DLD1 (cell line): ENCODE results near the gene PRR30.

Source experiments
- in situ Hi-C: cut with HindIII; loops from 2 replicates; pipeline ENCODE4 v1.10.0; 2017; ENCODE audit warnings: low sequenced_read_pairs

Gene PRR30

DNA sequence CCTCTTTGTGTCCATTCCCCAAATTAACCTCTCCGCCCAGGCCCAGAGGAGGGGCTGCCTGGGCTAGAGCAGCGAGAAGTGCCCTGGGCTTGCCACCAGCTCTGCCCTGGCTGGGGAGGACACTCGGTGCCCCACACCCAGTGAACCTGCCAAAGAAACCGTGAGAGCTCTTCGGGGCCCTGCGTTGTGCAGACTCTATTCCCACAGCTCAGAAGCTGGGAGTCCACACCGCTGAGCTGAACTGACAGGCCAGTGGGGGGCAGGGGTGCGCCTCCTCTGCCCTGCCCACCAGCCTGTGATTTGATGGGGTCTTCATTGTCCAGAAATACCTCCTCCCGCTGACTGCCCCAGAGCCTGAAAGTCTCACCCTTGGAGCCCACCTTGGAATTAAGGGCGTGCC, 39.2 kb downstream of the PRR30 start:
- in situ Hi-C loops: no loop called here

DNA sequence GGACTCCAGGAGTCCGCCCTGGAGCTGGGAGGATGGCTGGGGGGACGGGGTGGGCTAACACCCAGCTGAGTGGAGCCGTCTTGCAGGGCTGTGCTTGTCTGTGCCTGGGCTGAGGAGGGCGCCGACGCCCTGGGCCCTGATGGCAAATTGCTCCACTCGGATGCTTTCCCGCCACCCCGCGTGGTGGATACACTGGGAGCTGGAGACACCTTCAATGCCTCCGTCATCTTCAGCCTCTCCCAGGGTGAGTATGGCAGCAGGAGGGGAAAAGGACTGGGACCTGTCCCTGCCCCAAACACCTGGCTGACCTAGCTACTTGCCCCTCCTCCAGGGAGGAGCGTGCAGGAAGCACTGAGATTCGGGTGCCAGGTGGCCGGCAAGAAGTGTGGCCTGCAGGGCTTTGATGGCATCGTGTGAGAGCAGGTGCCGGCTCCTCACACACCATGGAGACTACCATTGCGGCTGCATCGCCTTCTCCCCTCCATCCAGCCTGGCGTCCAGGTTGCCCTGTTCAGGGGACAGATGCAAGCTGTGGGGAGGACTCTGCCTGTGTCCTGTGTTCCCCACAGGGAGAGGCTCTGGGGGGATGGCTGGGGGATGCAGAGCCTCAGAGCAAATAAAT, 39.8 kb downstream of the PRR30 start:
- in situ Hi-C loops: no loop called here

DNA sequence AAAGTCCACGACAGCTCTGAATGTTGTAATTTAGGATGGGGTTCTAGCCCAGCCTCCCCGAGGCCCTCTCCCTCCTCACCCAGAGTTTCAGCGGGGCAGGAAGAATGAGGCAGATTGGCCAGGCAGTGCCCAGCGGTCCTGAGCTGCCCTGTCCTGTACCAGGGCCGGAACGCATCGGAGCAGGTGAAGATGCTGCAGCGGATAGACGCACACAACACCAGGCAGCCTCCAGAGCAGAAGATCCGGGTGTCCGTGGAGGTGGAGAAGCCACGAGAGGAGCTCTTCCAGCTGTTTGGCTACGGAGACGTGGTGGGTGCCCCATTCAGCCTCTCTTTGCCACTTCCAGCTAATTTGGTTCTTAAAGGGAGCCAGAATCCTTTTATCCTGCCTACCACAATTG, 41.9 kb downstream of the PRR30 start:
- in situ Hi-C loops: no loop called here

DNA sequence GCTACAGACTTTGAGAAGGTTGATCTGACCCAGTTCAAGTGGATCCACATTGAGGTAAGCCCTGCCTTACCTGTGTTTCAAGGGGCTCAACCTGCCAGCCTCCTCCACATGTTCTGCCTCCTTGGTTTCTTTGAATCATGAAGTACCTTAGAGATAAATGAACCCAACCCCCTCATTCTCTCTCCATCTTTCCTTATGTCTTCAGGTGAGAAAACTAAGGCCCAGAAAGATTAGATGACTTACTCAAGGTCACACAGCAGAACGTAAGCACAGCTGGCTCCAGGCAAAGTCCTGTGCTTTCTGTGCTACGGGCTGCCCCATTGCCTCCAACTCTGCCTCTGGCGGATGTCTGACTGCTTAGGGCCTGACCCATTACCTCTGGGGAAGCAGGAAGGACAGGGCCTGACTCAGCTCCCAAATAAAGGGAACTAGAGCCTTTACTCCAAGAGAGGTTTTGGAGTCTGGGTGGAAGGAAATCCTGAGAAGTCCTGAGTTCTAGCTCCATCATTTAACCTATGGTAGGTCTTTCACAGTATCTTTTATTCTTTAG, 42.4 kb downstream of the PRR30 start:
- in situ Hi-C loops: no loop called here

DNA sequence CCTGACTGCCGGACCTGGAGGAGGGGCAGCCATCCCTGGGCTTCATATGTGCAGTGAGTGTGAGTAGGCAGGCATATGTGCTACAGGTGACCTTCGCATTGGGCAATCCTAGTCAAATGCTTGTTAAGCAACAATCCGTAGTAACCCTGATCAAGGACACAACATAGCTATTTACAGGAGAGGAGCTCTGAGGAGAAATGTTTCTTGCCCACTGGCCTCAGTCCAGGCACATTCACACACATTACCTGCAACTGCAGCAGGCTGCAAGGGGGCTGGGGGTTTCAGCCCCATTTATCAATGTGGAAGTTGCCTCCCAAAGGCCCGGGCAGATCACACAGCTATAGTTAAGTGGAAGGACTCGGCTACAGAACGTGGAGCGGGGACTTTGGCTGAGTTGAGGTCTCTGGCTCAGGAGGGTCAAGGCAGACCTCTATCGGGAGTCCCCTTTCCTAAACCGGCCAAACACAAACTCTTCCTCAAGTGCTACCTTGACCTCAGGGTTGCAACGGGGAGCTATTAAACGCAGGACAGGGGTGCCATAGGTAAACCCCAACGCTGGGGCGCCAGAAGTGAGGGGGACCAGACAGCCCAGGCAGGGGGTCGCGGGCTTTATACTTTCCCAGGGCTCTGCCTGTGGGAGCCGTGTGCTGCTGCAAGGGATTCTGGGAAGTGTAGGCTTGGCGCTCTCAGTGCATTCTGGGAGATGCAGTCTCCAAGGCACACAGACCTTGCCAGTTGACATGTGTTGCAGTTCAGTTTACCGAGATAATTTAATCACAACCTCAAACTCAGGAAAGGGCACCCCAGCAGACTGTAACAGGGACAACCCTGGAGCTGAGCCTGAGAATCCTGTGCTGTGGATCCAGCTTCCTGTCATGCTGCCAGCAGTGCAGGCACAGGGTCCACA, 43.2 kb downstream of the PRR30 start:
- in situ Hi-C loops: no loop called here

DNA sequence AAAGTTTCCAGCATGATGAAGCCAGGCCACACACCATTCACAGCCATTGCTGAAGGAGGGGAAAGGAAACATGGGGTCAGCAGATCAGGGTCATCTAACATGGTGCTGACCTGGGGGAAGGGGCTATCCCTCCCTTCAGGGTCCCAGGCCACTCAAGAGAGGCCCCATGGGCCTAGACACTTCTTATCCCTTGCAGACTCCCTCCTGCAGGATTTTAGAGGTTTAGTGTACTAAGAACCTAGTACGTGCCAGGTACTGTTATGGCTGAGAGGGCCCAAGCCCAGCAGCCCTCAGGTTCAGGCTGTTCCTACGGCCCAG, 43.8 kb downstream of the PRR30 start:
- in situ Hi-C loops: no loop called here

DNA sequence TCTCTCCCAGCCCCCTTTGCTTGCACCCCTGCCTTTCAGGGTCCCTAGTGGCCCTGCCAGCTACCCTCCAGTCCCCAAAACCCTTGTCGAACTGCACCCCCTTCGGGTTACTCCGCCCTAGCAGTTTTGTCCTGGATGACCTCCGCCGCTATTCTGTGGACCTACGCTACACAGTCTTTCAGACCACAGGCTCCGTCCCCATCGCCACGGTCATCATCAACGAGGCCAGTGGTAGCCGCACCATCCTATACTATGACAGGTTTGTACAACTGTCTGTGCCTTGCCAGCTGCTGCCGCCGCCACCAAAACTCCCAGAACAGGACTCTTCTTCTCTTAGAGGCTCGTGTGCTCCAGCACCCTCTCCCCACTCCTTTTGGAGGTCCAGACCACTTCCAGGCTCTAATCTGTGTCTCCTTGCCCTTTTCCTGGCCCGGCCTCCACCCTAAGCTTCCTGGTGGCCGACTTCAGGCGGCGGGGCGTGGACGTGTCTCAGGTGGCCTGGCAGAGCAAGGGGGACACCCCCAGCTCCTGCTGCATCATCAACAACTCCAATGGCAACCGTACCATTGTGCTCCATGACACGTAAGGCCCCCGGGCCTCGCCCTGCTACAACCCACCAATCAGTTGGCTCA, 44.7 kb downstream of the PRR30 start:
- in situ Hi-C loops: no loop called here

DNA sequence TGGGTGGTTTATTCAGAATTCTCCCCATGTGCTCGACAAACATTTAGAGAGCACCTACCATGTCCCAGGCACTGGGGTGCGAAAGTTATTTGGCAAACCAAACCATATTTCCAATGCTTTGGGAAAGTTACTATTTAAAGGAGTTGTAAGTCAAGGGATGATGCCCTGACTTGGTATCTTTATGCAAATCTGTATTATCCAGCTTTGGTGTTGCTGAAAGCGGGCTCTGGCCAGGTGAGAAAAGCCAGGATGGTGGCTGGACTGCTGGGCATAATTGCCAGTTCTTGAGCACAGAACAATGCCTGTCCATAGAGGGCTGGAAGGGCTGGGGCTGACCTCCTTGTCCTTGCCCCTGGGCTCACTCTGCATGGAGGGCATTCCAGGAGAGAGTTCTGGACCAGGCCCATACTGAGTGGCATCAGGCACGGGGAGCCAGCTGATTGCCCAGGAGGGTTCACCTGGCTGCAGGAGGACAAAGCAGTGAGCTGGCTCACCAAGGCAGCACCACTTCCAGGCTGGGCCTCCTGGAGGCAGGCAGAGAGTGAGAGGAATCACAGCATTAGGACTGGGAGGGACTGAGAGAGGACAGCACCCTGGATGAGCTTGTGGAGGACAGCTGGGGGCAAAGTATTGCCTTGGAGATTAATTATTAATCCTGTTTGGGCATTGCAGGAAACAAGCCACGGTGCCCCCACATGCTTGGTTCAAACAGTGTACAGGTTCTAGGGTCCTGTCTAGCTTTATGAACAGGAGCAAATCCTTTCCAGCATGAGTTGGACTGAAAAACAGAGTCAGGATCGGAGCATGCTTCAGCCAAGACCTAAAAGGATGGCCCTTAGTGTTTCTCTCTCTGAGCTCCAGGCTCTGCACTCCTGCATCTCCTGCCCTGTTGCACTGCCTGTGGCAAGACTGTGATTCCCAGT, 45.5 kb downstream of the PRR30 start:
- in situ Hi-C loops: no loop called here

DNA sequence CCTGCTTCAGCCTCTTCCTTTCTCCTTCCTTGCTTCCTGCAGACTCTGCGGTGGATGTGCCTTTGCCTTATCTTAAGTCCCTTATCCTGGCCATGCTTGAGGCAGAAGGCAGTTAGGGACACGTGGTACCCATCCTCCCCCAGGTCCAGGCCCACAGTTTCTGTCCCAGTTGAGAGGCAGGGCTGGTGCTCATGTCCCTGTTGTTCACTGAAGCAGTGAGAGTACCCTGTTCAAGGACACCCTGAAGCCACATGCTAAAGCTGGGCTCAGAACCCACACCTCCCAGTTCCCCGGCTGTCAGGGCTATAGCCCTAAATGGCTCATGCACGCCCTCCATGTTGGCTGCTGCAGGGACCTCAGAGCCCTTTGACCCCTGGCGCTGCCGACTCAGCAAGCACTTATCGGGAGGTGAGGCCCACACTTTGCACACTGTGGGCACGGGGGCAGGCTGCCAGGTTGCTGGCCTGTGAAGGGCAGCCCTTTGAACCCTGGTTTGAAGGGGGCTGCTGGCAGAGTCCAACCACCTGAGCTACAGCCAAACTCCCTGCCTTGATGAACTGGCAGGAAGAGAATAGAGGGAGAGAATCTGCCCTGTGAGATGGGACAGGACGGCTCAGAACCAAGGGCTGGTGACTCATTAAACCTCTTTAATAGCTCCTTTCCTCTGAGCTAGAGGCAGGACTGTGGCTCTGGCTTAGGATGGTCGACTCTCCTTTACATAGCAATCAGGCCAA, 46.3 kb downstream of the PRR30 start:
- in situ Hi-C loops: no loop called here

DNA sequence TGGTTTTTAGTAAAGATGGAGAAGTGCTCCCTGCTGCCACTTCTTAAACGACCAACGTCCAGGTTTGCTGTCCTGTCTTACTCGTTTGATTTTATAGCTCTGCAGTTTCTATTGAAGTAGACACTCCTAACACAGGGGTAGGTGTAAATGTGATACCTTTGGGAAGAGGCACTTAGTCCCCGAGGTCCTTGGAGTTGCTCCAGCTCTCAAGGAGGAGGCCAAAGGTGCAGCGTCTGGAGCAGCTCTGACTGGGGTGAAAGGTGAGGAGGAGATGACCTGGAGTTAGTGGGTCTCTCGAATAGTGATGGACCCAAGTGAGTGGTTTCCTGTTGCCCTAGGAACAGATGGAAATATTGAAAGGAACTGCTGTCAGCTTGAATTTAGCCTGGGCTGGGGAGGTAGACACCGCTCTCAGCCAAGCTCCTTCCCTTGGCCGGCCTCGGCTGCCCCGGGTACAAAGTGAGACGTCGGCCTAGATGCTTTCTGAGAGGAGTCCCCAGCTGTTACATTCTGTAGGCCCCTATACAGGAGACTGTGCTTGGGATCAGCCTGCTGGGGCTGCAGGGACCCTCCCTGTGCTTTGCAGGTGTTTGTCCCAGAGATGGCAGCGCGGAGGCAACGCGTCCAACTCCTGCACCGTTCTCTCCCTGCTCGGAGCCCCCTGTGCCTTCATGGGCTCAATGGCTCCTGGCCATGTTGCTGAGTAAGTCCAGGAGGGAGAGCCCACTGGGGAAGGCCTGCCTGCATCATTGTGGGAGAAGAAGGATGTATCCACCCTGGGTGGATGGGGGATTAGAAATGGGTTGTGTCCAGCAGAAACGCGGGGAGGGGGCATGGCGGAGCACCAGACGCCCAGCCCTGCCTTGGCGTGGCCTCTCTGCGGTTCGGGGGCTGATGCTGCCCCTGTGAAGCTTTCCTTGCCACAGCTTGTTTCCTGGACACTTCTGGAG, 47.2 kb downstream of the PRR30 start:
- in situ Hi-C loops: no loop called here

DNA sequence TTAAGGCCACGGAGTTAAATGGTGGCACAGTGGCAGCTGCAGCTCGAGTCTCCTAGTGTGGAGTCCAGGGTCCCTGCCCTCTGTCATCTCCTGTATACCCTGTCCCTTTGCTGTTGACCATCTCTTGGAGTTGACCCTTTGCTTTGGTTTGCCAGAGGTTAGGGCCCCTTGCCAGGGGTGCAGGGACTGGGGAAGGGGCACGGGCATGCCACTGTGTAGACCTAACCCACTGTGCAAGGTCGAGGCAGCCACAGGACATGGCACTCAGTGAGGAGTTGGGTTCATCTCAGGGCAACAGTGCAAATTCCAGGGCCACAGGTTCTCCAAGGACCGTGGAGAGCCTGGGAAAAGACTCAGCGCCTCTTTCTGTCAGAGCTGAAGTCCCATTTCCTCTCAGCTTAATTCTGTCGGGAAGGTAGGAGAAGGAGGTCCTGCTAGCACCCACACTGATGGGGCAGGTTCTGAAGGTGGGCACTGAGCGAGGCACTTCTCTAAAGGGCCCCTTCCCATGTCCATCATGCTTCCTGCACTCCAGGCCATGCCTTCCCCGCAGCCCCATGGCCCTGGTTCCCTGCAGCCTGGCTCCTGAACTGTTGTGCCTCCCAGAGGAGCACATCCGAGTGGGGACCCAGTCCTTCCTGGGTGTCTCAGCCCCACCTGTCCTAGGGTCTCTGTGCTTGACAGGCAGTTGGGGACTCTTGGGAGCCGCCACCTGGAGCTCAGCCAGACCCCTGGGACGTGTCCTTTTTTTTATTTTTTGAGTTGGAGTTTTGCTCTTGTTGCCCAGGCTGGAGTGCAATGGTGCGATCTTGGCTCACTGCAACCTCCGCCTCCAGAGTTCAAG, 49.9 kb downstream of the PRR30 start:
- in situ Hi-C loops: no loop called here

DNA sequence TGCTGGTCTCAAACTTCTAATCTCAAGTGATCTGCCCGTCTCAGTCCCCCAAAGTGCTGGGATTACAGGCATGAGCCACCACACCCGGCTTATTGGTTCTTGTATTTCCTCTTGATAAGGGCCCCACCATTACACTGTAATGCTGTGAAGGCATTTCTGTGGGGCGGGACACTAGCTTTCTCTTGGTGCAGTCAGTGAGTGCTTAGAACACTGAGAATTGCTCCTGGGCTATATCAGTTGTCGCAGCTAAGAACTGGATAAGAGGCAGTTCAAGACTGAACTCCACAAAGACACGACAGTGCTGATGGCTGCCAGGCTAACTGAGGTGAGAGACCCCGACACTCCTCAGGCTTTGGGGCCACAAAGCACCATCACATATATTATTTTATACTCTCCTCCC, 50.6 kb downstream of the PRR30 start:
- in situ Hi-C loops: no loop called here

DNA sequence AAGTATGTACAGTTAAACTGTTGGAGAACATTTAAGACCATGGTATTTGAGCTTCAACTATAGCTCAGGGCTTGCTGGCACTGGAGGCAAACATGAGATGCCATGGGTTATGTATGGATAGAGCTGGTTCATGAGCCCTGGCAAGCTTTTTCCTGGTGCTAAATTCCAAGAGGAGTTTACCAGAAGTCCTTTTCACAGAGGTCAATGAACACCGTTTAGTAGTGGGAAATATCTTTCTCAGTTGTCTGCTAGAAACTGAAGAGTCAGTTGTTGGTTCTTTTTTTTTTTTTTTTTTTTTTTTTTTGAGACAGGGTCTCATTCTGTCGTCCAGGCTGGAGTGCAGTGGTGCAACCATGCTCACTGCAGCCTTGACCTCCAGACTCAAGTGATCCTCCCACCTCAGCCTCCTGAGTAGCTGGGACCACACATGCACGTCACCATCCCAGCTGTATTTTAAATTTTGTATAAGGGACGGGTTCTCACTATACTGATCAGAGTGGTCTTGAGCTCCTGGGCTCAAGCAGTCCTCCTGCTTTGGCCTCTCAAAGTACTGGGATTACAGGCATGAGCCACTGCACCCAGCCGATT, 51.3 kb downstream of the PRR30 start:
- in situ Hi-C loops: no loop called here
